GM12892 (cell line): ENCODE measurements around the gene UST.
"Not testable (repeated sequence)": the region's sequence is repeated elsewhere in the genome, so short reads cannot be mapped to it uniquely, and the experiment has no call there.

ENCODE experiments used
- DNase-seq: peaks from one replicate; pipeline ENCODE4 v3.0.0; 2011; ENCODE audit not compliant: insufficient read length
- FAIRE-seq: peaks from 2 replicates; lab custom pipeline; 2011; peaks lifted over from hg19 to GRCh38; lab: Jason Lieb, UNC
- POLR2A ChIP-seq: IDR thresholded peaks from 2 replicates; pipeline ENCODE4 v1.6.1; 2011; ENCODE audit warnings: low read depth, low read length, control low read depth
- POLR2AphosphoS5 ChIP-seq: IDR thresholded peaks from 2 replicates; pipeline ENCODE4 v1.6.1; 2011; ENCODE audit warnings: low read depth, low read length, control low read depth
- TAF1 ChIP-seq: IDR thresholded peaks from 2 replicates; pipeline ENCODE4 v1.6.1; 2011; ENCODE audit warnings: low read depth, mild to moderate bottlenecking, control low read depth, low read length, borderline replicate concordance

The UST gene

DNA sequence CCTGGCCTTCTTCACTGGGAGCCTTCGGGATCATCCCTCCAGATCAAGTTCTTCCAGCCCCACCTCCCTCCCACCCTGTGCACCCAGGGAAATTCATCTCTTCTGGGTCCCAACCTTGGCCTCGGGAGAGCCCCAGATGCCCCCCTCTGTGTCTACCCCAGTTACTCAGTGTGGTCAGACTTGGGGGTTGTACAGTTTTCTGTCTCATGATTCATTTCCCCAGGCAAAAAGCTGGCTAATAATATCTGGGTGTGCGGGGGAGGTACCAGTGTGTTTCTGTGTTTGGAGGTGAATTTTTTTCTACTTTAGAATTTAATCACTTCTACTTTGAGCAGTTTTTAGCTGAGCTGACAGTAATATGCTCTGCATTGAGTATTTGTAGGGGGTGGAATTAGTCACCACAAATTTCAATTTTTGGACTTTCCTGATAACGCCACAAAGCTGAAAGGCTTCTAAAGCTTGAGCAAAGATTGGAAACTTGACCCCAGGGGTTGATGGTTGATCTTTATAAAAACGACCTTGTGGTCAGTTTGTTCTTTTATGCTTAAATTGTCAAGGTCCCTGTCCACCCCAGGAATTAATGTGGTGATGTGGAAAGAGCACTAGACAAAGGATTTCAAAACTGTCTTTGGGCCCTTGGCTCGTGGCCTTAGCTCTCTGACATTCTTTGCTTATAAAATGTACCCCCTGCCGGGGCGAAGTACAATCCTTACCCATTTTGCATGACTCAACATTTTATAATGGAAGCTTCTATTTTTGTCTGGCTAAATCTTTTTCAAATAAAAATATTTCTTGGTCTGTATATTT, 286.0 kb downstream of the UST start:
- FAIRE-seq, result peak; percentile 77
- no peak; the same call in 1 of the 2 replicates for TF ChIP-seq POLR2AphosphoS5
- TF ChIP-seq POLR2A, result peak; percentile 17; the same call in 1 of the 2 replicates
- peak; percentile 57; the same call in 1 of the 2 replicates for TF ChIP-seq TAF1
- DNase-seq, result no peak

DNA sequence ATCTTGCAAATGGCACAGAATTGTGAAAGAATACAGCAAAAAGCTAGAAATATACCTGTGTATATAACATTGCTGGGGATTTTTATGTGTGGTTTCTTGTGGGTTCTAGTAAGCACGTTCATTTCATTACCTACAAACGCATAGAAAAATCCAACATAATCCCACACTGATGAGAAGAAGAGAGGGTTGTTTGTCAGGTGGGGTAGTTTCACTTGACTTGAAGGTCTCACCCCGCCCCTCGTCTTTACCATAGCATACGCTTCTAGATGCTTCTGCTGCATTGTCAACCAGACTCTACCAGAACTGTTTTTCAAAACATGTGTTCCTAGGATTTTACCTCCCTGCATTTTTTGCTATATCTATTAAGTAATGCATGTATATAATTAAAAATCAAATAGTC, 286.6 kb downstream of the UST start:
- TF ChIP-seq POLR2AphosphoS5 (no peak), POLR2A (no peak), TAF1 (no peak)
- DNase-seq, result no peak
- peak; percentile 67 for FAIRE-seq

DNA sequence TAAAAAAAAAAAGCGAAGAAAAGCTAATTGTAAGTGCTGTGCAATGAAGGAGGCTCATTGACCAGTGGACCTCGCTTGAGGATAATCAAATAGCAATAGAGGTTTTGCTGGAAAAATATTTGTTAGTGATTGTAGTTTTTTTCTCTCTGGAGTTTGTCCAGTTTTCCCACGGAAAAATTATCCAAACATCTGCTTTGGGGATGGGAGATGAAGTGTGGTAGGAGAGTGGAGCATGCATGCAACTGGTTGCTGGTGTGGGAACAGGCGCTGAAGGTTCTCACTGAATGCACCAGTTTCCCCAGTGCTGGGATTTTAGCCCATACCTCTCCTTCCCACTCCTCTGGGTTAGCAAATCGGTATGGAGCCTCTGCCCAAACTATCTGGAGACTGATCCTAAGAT, 288.9 kb downstream of the UST start:
- FAIRE-seq (no peak), DNase-seq (no peak)
- no peak for TF ChIP-seq POLR2A
- TF ChIP-seq TAF1, result no peak
- TF ChIP-seq POLR2AphosphoS5, result no peak

DNA sequence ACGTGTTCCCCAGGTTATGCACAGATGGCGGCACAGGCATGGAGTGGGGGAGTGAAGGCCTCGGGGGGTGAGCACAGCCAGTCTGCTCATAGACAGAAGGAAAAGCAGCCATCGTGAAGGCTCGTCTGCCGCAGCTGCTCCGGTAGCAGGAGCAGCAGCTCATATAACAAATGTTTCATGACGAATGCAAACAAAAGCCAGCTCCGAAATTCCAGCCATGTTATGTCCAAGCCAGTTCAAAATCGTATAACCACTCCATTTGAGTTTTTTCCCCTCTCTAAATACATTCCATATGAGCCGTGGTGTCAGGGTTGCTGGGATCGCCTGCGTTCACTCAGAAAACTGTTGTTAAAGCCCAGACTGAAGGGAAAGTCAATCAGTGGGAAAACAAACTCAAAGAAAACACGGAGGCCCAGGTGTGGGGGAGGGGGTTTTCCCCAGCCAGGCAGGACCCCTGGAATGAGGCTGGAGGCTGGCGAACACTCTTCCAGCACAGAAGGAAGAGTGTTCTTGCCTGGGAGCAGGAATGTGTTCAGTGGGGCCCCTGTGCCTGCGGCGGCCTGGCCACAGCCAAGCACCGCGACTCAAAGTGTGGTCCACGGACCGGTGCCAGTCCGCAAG, 290.3 kb downstream of the UST start:
- TF ChIP-seq TAF1, result no peak

DNA sequence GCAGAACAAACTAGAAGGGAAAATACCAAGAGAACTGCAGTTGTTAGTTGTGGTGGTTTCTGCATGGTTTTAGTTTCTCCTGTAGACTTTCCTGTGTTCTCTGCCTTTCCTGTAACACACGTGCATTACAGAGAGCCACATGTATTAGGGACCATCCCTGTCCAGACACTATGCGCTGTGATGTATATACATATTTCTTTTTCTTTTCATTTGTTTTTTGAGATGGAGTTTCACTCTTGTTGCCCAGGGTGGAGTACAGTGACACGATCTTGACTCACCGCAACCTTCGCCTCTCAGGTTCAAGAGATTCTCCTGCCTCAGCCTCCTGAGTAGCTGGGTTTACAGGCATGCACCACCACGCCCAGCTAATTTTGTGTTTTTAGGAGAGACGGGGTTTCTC, 292.2 kb downstream of the UST start:
- not testable (repeated sequence) for FAIRE-seq, DNase-seq

More for the DNA sequence above, 290.3 kb downstream of the UST start:
- FAIRE-seq (no peak), DNase-seq (no peak)

DNA sequence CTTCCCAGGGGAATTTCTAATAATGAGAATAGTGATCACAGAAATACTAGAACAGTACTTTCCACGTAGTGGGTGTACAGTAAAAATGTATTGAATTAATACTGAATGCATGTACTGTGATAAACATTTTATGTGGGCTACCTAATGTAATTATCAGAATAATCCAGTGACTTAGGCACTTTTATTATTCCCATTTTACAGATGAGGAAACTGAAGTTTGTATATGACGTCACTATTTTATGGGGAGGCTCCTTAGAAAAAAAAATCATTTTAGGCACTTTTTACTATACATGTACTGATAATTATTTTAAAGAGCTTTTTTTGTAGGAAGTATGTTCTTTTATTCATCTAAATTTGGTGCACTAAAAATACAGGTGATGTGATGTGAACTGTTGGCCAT, 295.1 kb downstream of the UST start:
- DNase-seq, result no peak
- FAIRE-seq, result no peak
- no peak for TF ChIP-seq POLR2A
- no peak for TF ChIP-seq TAF1
- TF ChIP-seq POLR2AphosphoS5, result no peak

DNA sequence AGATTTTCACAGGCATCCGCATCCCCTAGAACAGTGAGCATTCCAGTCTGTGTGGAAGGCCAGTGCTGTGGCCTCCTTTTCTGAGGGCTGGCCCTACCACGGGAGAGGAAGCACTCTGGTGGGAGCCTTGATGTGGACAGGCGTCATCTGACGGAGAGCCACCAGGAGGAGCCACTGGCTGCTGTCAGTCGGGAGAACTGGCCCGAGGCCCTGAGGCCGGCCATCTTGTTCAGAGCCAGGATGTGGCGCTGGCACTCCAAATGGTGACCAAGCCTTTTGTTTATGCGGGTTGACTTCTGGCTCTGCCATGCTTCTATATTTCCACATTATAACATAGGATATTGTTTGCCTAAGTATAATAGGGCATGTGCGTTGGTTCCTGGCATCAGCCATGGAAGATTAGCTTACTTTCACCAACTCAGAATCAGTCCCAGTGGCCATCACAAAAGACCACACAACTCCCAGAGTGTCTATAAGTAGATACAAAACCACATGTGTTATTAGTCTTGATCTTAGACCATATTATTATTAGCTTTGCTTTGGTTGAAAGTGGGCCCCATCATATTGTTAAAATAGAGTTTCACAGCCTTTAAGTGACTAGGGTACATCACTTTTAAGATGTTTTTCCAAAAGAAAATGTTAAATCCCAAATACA, 296.8 kb downstream of the UST start:
- DNase-seq (no peak), FAIRE-seq (no peak)
- TF ChIP-seq POLR2AphosphoS5, result no peak
- no peak for TF ChIP-seq TAF1
- TF ChIP-seq POLR2A, result no peak

DNA sequence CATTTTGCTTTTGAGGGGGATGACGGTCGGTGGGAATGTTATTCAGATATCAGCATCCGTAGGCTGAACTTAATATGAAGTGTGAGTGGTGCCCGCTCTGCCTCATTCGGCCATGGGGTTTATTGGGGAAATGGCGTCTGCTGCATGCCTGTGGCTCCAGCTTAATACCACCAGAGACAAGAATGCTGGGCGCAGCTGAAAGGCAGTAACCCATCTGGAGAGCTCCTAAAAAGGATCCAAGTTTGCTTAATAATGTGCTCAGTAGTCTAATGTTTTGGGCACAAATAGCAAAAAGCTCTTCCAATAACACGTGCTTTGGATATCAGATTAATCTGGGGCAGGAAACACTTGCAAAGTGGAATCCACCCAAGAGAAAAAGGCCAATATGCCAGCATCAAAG, 297.7 kb downstream of the UST start:
- TF ChIP-seq TAF1 (no peak), POLR2AphosphoS5 (no peak), POLR2A (no peak)
- DNase-seq (no peak), FAIRE-seq (no peak)

DNA sequence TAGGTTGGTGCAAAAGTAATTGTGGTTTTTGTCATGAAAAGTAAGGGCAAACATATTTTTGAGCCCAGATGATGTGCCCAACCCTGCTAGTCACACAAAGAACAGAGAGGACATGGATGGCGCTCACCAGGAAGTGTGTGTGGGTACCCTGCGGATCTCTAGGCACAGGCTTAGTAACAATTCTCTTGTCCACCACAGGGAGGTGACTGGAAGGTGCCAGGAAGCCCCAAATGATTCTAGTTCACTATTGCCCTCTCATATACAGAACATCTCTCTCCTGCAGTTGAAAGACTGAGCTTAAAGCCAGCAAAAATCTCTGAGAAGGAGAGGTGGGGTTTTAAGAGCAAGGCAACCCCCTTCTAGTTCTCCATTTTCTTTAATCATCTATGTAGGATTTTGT, 298.6 kb downstream of the UST start:
- no peak for TF ChIP-seq TAF1
- no peak for TF ChIP-seq POLR2AphosphoS5
- TF ChIP-seq POLR2A, result no peak
- peak; percentile 58 for FAIRE-seq
- DNase-seq, result no peak

DNA sequence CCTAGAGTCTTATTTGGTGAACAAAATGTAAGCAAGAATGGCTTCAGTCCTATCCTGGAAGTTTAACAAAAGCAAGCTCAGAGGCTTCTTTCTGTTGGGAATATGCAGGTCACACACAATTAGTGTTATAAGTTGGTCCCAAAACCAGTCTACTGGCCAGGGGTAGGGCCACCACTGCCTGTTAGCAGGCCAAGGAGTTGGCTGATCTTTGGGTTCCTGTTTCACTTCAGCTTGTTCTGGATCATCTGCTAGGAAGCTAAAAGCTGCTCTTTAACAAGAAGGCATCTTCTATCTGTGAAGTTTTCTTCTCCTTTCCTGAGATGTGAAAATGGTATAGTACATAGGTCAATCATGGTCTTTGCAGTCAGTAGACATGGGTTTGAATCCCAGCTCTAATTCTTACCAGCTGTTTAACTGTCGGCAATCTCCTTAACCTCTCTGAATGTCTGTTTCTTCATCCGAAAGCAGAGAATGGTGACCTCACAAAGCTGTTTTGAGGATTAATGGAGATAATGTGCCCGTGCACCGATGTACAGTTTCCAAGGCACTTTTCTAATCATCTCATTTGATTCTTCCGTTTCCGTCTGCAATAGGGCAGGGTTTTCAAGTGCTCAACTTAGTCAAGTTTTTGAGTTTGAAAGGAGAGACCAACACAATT, 299.5 kb downstream of the UST start:
- no peak for DNase-seq
- TF ChIP-seq POLR2A, result no peak
- no peak for TF ChIP-seq POLR2AphosphoS5
- no peak for TF ChIP-seq TAF1
- peak; percentile 82 for FAIRE-seq

DNA sequence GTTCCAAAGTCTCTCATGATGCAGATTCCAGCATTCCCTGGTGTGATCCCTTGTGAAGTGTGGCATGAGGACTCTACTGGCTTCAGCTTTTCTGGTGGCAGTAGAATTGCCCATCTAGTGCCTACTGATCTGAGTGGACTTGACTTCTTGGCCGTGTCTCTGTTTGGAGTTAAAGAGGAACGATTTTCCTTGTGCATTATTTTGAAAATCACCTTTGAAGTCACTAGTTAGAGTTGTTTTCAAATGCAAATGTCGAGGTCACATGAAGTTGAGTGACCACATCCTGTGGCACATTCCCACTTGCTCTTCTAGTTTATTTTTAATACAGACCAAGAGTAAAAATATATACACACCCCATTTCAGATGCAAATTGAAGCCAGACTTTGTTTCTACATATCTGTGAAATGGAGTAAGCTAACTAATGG, 300.0 kb downstream of the UST start:
- DNase-seq (no peak), FAIRE-seq (peak; percentile 87)
- TF ChIP-seq POLR2A (no peak), POLR2AphosphoS5 (no peak), TAF1 (no peak)
